Measurements from ENCODE around the gene C6orf52.
"Not testable (repeated sequence)": the region's sequence is repeated elsewhere in the genome, so short reads cannot be mapped to it uniquely, and the experiment has no call there.

Gene C6orf52

GRCh38 chr6:10694302-10695085, at the start of gene C6orf52, which contains the start of gene PAK1IP1:
C6orf52 (minus strand) TSS chr6:10694616; CDS start chr6:10687550, 7,066 bp downstream.
PAK1IP1 (plus strand) TSS chr6:10694972; CDS start chr6:10694986, 14 bp downstream.
- peak; percentile 74 for DNase-seq (ENCODE audit: low read depth)
- peak within 1 kb of the TSS; percentile 91 for H3K4me3 ChIP-seq (ENCODE audit: control insufficient read depth, low read depth, low read length)
- TF ChIP-seq, protein P1, sequence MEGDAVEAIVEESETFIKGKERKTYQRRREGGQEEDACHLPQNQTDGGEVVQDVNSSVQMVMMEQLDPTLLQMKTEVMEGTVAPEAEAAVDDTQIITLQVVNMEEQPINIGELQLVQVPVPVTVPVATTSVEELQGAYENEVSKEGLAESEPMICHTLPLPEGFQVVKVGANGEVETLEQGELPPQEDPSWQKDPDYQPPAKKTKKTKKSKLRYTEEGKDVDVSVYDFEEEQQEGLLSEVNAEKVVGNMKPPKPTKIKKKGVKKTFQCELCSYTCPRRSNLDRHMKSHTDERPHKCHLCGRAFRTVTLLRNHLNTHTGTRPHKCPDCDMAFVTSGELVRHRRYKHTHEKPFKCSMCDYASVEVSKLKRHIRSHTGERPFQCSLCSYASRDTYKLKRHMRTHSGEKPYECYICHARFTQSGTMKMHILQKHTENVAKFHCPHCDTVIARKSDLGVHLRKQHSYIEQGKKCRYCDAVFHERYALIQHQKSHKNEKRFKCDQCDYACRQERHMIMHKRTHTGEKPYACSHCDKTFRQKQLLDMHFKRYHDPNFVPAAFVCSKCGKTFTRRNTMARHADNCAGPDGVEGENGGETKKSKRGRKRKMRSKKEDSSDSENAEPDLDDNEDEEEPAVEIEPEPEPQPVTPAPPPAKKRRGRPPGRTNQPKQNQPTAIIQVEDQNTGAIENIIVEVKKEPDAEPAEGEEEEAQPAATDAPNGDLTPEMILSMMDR (IDR thresholded peaks at IDR 0.05; ENCODE audit: control insufficient read depth, insufficient read depth, low read depth, low read length, missing control alignments), result no peak

- H3K4me3 ChIP-seq (ENCODE audit: control insufficient read depth, low read depth, low read length), result no peak overlapping the region
- TF ChIP-seq, protein P1 (IDR thresholded peaks at IDR 0.05; ENCODE audit: control insufficient read depth, insufficient read depth, low read depth, low read length, missing control alignments), result no peak
- no peak for DNase-seq (ENCODE audit: low read depth)
Measured at GRCh38 chr6:10743515-10743914, 49.1 kb upstream of the C6orf52 start.

- no peak overlapping the region for H3K4me3 ChIP-seq (ENCODE audit: control insufficient read depth, low read depth, low read length)
- DNase-seq (ENCODE audit: low read depth), result no peak
- TF ChIP-seq, protein P1 (IDR thresholded peaks at IDR 0.05; ENCODE audit: control insufficient read depth, insufficient read depth, low read depth, low read length, missing control alignments), result no peak
Measured at GRCh38 chr6:10742251-10742650, 47.8 kb upstream of the C6orf52 start.

GRCh38 chr6:10741643-10742042, 47.2 kb upstream of the C6orf52 start:
- not testable (repeated sequence) for H3K4me3 ChIP-seq (ENCODE audit: control insufficient read depth, low read depth, low read length); DNase-seq (ENCODE audit: low read depth)

DNA sequence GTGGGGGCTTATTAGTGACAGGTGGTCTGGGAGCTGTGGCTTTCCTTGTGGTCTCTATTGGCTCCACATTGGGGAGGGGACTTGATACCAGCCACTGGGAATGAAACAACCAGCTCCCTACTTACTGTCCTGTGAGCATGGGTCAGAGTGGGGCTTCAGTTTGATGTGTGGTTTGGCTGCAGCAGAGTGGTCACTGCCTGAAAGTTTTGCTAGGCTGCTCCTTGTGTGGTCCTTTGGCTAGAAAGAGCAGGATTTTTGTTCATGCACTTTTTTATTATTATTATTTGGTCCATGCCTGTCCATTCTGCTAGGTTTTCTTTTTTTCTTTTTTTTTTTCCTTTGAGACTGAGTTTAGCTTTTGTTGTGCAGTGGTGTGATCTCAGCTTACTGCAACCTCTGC, 45.6 kb upstream of the C6orf52 start:
- no peak for DNase-seq (ENCODE audit: low read depth)
- TF ChIP-seq, protein P1 (IDR thresholded peaks at IDR 0.05; ENCODE audit: control insufficient read depth, insufficient read depth, low read depth, low read length, missing control alignments), result no peak
- no peak overlapping the region for H3K4me3 ChIP-seq (ENCODE audit: control insufficient read depth, low read depth, low read length)

- no peak for DNase-seq (ENCODE audit: low read depth)
- no peak overlapping the region for H3K4me3 ChIP-seq (ENCODE audit: control insufficient read depth, low read depth, low read length)
- TF ChIP-seq, protein P1 (IDR thresholded peaks at IDR 0.05; ENCODE audit: control insufficient read depth, insufficient read depth, low read depth, low read length, missing control alignments), result no peak
Measured at GRCh38 chr6:10736731-10737130, 42.3 kb upstream of the C6orf52 start.

GRCh38 chr6:10733863-10734262, 39.4 kb upstream of the C6orf52 start:
- no peak overlapping the region for H3K4me3 ChIP-seq (ENCODE audit: control insufficient read depth, low read depth, low read length)
- TF ChIP-seq, protein P1 (IDR thresholded peaks at IDR 0.05; ENCODE audit: control insufficient read depth, insufficient read depth, low read depth, low read length, missing control alignments), result no peak
- DNase-seq (ENCODE audit: low read depth), result no peak
